Measurements from ENCODE around the gene CDYL.

DNA sequence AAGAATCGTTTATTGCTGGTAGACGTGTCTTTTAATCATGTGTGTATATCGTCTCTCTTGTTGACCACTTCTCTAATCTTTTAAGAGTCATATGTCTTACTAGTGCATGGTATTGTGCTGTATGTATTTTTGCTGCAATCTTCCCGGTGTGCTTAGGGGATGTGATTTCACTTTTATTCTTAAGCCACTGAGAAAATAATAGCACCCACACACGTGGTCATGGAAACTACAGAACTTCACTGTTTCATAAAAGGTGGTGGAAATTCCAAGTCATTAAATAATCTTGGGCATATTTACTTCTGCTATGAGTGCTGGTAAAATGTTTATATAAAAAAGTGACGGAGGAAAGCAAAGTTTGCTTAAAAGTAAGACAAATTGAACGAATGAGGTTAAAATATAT, 3.0 kb upstream of the CDYL start:
- TF ChIP-seq, protein P1, sequence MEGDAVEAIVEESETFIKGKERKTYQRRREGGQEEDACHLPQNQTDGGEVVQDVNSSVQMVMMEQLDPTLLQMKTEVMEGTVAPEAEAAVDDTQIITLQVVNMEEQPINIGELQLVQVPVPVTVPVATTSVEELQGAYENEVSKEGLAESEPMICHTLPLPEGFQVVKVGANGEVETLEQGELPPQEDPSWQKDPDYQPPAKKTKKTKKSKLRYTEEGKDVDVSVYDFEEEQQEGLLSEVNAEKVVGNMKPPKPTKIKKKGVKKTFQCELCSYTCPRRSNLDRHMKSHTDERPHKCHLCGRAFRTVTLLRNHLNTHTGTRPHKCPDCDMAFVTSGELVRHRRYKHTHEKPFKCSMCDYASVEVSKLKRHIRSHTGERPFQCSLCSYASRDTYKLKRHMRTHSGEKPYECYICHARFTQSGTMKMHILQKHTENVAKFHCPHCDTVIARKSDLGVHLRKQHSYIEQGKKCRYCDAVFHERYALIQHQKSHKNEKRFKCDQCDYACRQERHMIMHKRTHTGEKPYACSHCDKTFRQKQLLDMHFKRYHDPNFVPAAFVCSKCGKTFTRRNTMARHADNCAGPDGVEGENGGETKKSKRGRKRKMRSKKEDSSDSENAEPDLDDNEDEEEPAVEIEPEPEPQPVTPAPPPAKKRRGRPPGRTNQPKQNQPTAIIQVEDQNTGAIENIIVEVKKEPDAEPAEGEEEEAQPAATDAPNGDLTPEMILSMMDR (IDR thresholded peaks at IDR 0.05): no peak
- no peak for TF ChIP-seq POLR2A (IDR thresholded peaks at IDR 0.05)

All from ovary (tissue), 3 donors.